ENCODE measurements around the gene RAE1. TPM values are rescaled to one million over a fixed set of nuclear protein-coding genes. Genes with fewer than 3 reads are reported as not detected.

Gene RAE1
- total and polyA plus RNA-seq, 12 donors: 8.8 to 46.9 (median 22.5) TPM

- DNase-seq: peak in 2 of 7 donors; percentile 22 to 34
- peaks cover 13 to 26% of the 10 kb centered on the region in 2 donors for H3K4me1 ChIP-seq (replicated peaks in 1 of 2)
- no peaks in the 10 kb centered on the region for H3K27me3 ChIP-seq
- intact Hi-C loops (cut with DNase I): loop anchor here in 1 of 2 donors (10.0 kb wide), 1 partner anchor 205 kb away; no protein-coding TSS in a partner anchor
- TF ChIP-seq, protein P1, sequence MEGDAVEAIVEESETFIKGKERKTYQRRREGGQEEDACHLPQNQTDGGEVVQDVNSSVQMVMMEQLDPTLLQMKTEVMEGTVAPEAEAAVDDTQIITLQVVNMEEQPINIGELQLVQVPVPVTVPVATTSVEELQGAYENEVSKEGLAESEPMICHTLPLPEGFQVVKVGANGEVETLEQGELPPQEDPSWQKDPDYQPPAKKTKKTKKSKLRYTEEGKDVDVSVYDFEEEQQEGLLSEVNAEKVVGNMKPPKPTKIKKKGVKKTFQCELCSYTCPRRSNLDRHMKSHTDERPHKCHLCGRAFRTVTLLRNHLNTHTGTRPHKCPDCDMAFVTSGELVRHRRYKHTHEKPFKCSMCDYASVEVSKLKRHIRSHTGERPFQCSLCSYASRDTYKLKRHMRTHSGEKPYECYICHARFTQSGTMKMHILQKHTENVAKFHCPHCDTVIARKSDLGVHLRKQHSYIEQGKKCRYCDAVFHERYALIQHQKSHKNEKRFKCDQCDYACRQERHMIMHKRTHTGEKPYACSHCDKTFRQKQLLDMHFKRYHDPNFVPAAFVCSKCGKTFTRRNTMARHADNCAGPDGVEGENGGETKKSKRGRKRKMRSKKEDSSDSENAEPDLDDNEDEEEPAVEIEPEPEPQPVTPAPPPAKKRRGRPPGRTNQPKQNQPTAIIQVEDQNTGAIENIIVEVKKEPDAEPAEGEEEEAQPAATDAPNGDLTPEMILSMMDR (IDR thresholded peaks at IDR 0.05): no peak
- no peak for TF ChIP-seq POLR2A (IDR thresholded peaks at IDR 0.05)
- peak overlapping the region in 1 of 4 donors; percentile 60 for H3K4me3 ChIP-seq
- peak overlapping the region in 3 of 5 donors; percentile 31 to 80 (median 33) for H3K27ac ChIP-seq
- H3K9me3 ChIP-seq (replicated peaks in 1 of 3): no peaks in the 10 kb centered on the region
- H3K36me3 ChIP-seq (replicated peaks in 1 of 2): no peaks in the 10 kb centered on the region
- 35 to 43% (median 39%) methylated on average over 28 to 52 of the region's 52 CpGs for WGBS, 4 donors
These were observed 38.9 kb downstream of the RAE1 start for GRCh38 chr20:57389695-57390603.

DNA sequence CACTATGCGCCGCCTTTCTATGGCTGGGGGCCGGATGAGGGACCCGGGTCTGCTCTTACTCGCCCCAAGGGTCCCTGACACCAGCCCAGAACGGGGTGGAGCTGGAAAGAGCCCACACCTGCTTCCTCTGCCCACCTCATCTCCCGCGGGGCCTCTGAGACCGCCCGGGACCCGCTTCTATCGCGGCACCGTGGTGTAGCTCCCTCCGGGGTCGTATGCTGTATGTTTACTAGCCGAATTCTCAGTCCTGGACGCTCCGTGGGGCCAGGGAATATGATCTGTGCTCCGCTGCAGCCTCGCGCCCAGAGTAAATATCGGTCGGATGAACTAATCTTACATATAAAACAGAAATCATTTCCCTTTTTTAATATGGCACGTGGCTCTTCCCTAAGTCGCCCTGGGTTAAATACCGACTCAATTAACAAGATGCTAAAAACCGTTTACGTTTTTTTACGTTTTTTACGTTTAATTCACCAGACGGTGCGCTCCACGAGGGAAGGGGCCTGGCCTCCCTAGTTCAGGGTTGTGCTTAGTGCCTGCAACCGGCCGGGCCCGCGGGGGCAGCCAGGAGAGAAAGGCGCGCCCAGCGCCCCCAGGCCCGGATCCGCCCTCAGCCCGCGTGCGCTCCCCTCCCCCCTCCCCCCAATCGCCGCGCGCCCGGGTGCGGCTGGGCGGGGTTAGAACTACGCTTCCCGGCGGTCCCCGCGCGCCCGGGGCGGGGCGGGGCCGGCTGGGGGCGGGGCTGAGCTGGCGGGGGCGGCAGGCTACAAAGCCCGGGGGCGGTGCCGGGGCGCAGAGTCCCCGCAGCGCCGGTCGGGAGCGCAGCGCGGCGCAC is 39.8 kb downstream of the RAE1 start, which contains the start of gene RBM38:
TSS of gene RBM38 (plus strand) at position 793 of the 835 bp plus-strand sequence. CDS start 186 bp downstream, outside the sequence.
- peak within 1 kb of the TSS; percentile 19 to 81 (median 42) for H3K4me3 ChIP-seq
- H3K36me3 ChIP-seq (replicated peaks in 1 of 2): no peaks in the 10 kb centered on the region
- intact Hi-C loops (cut with DNase I): no loop called here
- no peaks in the 10 kb centered on the region for H3K9me3 ChIP-seq (replicated peaks in 1 of 3)
- peak within 1 kb of the TSS in 3 of 5 donors; percentile 31 to 80 (median 52) for H3K27ac ChIP-seq
- H3K4me1 ChIP-seq (replicated peaks in 1 of 2): peaks cover 18 to 31% of the 10 kb centered on the region in 2 donors
- DNase-seq: peak in 6 of 7 donors; percentile 56 to 78 (median 62)
- no peak for TF ChIP-seq POLR2A (IDR thresholded peaks at IDR 0.05)
- TF ChIP-seq, protein P1 (IDR thresholded peaks at IDR 0.05): no peak
- H3K27me3 ChIP-seq: no peaks in the 10 kb centered on the region
- WGBS, 4 donors: 26 to 57% (median 44%) methylated on average over 29 to 78 of the region's 78 CpGs

DNA sequence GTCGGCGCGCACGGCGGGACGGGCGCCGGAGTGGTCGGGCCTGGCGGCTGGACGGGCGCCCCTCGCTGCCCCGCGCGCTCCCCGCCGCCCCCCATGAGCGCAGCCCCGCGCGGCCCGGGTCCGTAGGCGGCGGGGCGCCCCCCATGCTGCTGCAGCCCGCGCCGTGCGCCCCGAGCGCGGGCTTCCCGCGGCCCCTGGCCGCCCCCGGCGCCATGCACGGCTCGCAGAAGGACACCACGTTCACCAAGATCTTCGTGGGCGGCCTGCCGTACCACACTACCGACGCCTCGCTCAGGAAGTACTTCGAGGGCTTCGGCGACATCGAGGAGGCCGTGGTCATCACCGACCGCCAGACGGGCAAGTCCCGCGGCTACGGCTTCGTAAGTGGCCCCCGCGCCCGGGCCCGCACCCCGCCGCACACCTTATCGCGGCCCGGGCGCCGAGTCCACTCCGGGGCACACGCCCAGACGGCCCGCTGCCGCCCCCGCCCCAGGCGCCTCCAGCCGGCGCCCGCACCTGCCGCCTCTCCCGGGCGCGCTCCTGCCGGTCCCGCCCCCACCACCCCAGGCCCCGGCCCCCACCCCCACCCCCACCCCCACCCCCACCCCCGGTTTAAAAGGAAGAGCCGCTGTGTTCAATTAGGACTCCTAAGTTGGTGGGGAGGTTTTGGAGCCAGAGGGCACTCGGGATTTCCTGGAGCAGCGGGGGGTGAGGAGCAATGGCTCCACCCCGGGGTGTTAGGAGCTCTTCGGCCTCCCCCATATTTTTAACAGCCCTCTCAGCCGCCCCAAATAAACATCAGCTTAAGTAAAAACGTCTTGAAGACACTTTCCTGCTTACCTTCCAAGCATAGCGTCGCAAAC is 40.6 kb downstream of the RAE1 start:
- peak in 4 of 7 donors; percentile 24 to 35 (median 30) for DNase-seq
- TF ChIP-seq, protein P1 (IDR thresholded peaks at IDR 0.05): no peak
- peak in 1 of 2 donors; percentile 24 for TF ChIP-seq POLR2A (IDR thresholded peaks at IDR 0.05)
- Histone ChIP-seq H3K9me3 (replicated peaks in 1 of 3) (no peaks in the 10 kb centered on the region), H3K27ac (peak overlapping the region in 2 of 5 donors; percentile 52 to 64), H3K4me1 (replicated peaks in 1 of 2) (peaks cover 25 to 40% of the 10 kb centered on the region in 2 donors), H3K4me3 (peak overlapping the region; percentile 19 to 81 (median 42)), H3K36me3 (replicated peaks in 1 of 2) (no peaks in the 10 kb centered on the region), H3K27me3 (no peaks in the 10 kb centered on the region)
- intact Hi-C loops (cut with DNase I): no loop called here
- WGBS, 4 donors: 1 to 25% (median 12%) methylated on average over 7 to 95 of the region's 98 CpGs
